GM12878 (cell line): Measurements from ENCODE around the gene LAD1. TPM values are rescaled to one million over a fixed set of nuclear protein-coding genes. Genes with fewer than 3 reads are reported as not detected.

Experiments
- ATAC-seq: fragments of 200-7000 bp; cut with Tn5 transposase; 3 replicates; pipeline ENCODE4 v1.9.1; 2020; ENCODE audit warnings: mild to moderate bottlenecking, moderate library complexity
- BruUV-seq: library from RNA; stranded (reverse); fragments of 400-500 nt; replicated peaks from 2 replicates; lab custom pipeline; 2021; lab: Mats Ljungman, UMichigan
- CTCF ChIA-PET: fragments of 300-600 bp; sonication (Branson Sonifier 250); formaldehyde crosslinking; extraction: SDS; loops from one replicate; lab custom pipeline; 2021; ENCODE audit warnings: inconsistent platforms; lab: Yijun Ruan, JAX
- POLR2A ChIA-PET: fragments of 350-600 bp; formaldehyde crosslinking; extraction: SDS; loops from one replicate; lab custom pipeline; 2021; ENCODE audit warnings: inconsistent platforms; lab: Charles Lee
- RAD21 ChIA-PET: fragments of 300-600 bp; sonication (Branson Sonifier 250); formaldehyde crosslinking; loops from one replicate; lab custom pipeline; 2023; ENCODE audit warnings: antibody characterized with exemption; ENCODE audit not compliant: unreplicated experiment; lab: Charles Lee
- SMC1A ChIA-PET: fragments of 300-600 bp; sonication (Branson Sonifier 250); formaldehyde crosslinking; loops from one replicate; lab custom pipeline; 2023; ENCODE audit not compliant: unreplicated experiment, uncharacterized antibody; lab: Charles Lee
- DNase-seq: peaks from one replicate; pipeline ENCODE4 v3.0.0-alpha.2; 2011; ENCODE audit warnings: low read depth, low spot score
- FAIRE-seq: peaks from 3 replicates; lab custom pipeline; 2011; peaks lifted over from hg19 to GRCh38; lab: Jason Lieb, UNC
- H2AFZ ChIP-seq: 2 replicates; pipeline ENCODE4 v1.6.0; 2011; ENCODE audit warnings: low read depth, low read length, control low read depth; ENCODE audit not compliant: control insufficient read depth
- H3K27ac ChIP-seq: 2 replicates; pipeline ENCODE4 v1.5.1; 2011; ENCODE audit warnings: control low read depth; ENCODE audit not compliant: control insufficient read depth, insufficient read depth
- H3K27me3 ChIP-seq, 2 experiments: replicated peaks in 1 of 2; 2 replicates each; pipeline versions ENCODE4 v1.6.0 to v1.6.1; 2011; ENCODE audit warnings: low read length in 1 of 2; ENCODE audit not compliant: control insufficient read depth in 2 of 2, insufficient read depth in 2 of 2
- H3K36me3 ChIP-seq, 2 experiments: 2 replicates each; pipeline ENCODE4 v1.5.1; 2011; ENCODE audit warnings: low read length in 1 of 2; ENCODE audit not compliant: control insufficient read depth in 2 of 2, insufficient read depth in 2 of 2
- H3K4me1 ChIP-seq: 2 replicates; pipeline ENCODE4 v1.6.1; 2011; ENCODE audit warnings: mild to moderate bottlenecking, low read length, moderate library complexity, mixed read lengths; ENCODE audit not compliant: control insufficient read depth, insufficient read depth
- H3K4me2 ChIP-seq: 2 replicates; pipeline ENCODE4 v1.6.0; 2011; ENCODE audit warnings: control low read depth; ENCODE audit not compliant: control insufficient read depth, insufficient read depth
- H3K4me3 ChIP-seq: fragments of 200-600 bp; sonication (generic); 2 replicates; pipeline ENCODE4 v1.5.1; 2016
- H3K79me2 ChIP-seq: 2 replicates; pipeline ENCODE4 v1.6.0; 2011; ENCODE audit warnings: low read length; ENCODE audit not compliant: control insufficient read depth, insufficient read depth
- H3K9ac ChIP-seq: 2 replicates; pipeline ENCODE4 v1.8.0; 2011; ENCODE audit warnings: low read length, control low read depth, mixed read lengths; ENCODE audit not compliant: control insufficient read depth, insufficient read depth
- H3K9me3 ChIP-seq: replicated peaks from 3 replicates; pipeline ENCODE4 v1.5.1; 2011; ENCODE audit warnings: mild to moderate bottlenecking, low read length; ENCODE audit not compliant: control insufficient read depth, insufficient read depth
- H4K20me1 ChIP-seq: 2 replicates; pipeline ENCODE4 v1.6.0; 2011; ENCODE audit not compliant: control insufficient read depth, insufficient read depth
- CREB1 ChIP-seq: IDR thresholded peaks from 2 replicates; pipeline ENCODE4 v1.6.1; 2012; ENCODE audit warnings: low read depth, mild to moderate bottlenecking, inconsistent platforms
- HDGF ChIP-seq: fragments of 450-650 bp; IDR thresholded peaks from 2 replicates; pipeline ENCODE4 v1.6.1; 2016; ENCODE audit warnings: antibody characterized with exemption
- TCF3 ChIP-seq: IDR thresholded peaks from 2 replicates; pipeline ENCODE4 v1.6.1; 2012; ENCODE audit warnings: low read depth, mild to moderate bottlenecking, low read length, borderline replicate concordance; ENCODE audit not compliant: insufficient read depth
- WRNIP1 ChIP-seq: IDR thresholded peaks from 2 replicates; pipeline ENCODE4 v1.6.1; 2011; ENCODE audit warnings: low read depth, low read length, improper control_type of control experiment, borderline replicate concordance
- WGBS: methylation state at CpG from one replicate; pipeline ENCODE4 v1.1.6; 2016; ENCODE audit warnings: low lambda C conversion rate; ENCODE audit not compliant: insufficient replicate concordance, insufficient coverage; ENCODE audit errors: missing lambda C conversion rate; 5-methylcytosine and 5-hydroxymethylcytosine counted together
- in situ Hi-C: fragments of 300-500 bp; cut with MboI; formaldehyde crosslinking; loops from 9 replicates; pipeline ENCODE4 v1.14.3; 2018; ENCODE audit warnings: mixed read lengths
- intact Hi-C: fragments of 100-400 bp; cut with micrococcal nuclease; formaldehyde crosslinking; loops from one replicate; pipeline ENCODE4 v1.14.2; 2022; ENCODE audit not compliant: unreplicated experiment
- polyA plus RNA-seq, 11 experiments: library from polyadenylated mRNA; depleted of rRNA in 4 of 11; unstranded in 6 of 11; stranded (reverse) in 5 of 11; fragments of >200 nt; fragmentation: Nextera tagmentation in 4 of 11; fragmentation: Illumina TruSeq in 1 of 11; extraction: Ambion mirVana in 4 of 11; extraction: Trizol in 1 of 11; gene quantifications; 1 replicate in 1 of 11; 2 replicates in 10 of 11; pipeline versions ENCODE4 v1.2.1 to v1.2.3, GENCODE V29; 2011 to 2016; ENCODE audit warnings: inconsistent platforms in 2 of 11, missing spikeins in 2 of 11, low read depth in 1 of 11
- total RNA-seq, 4 experiments: library from RNA; depleted of rRNA in 3 of 4; stranded (reverse); fragments of >200 nt in 3 of 4; fragmentation: Illumina TruSeq in 1 of 4; extraction: Trizol in 1 of 4; gene quantifications; 2 replicates each; pipeline versions ENCODE4 v1.2.1 to v1.2.3, GENCODE V29; 2013 to 2021
- TF ChIP-seq, protein P1 (sequence below): fragments of 450-650 bp; IDR thresholded peaks from 2 replicates; pipeline ENCODE4 v1.6.1; 2016; ENCODE audit warnings: mild to moderate bottlenecking, moderate library complexity, borderline replicate concordance
- TF ChIP-seq, protein P2 (sequence below): fragments of 450-650 bp; IDR thresholded peaks from 2 replicates; pipeline ENCODE4 v1.6.1; 2017; ENCODE audit warnings: mild to moderate bottlenecking

The LAD1 gene
- total and polyA plus RNA-seq, 10 of the 15 experiments (the other 5 are each of a cell fraction or from before 2014, with no cell fraction given), result 0.05 to 0.48 (median 0.32) TPM; not detected in 3

DNA sequence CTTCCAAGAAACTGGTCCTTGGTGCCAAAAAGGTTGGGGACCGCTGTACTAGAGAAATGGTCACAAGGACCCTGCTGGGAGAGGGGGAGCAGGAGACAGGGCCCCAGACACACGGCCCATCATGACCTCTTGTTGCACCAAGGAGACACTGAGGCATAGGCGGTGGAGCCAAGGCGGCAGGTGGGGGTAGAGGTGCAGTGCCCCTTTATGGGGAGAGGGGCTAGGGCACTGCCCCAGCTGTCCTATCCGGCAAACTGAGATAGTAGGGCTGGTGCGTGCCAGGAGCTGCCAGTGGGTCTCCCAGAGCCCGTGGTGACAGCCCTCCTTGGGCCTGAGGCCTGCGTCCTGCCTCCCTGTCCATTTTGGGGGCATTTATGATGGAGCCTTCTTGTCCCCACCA lies 41.9 kb downstream of the LAD1 start:
- RAD21 ChIA-PET, result interaction anchor here (1.1 kb wide), 1 partner anchor 9 kb away, joined by 3 read pairs; no protein-coding TSS in a partner anchor
- SMC1A ChIA-PET, result no interaction called here
- H3K4me2 ChIP-seq, result no peak overlapping the region
- no peak for TF ChIP-seq WRNIP1
- TF ChIP-seq, protein P1, sequence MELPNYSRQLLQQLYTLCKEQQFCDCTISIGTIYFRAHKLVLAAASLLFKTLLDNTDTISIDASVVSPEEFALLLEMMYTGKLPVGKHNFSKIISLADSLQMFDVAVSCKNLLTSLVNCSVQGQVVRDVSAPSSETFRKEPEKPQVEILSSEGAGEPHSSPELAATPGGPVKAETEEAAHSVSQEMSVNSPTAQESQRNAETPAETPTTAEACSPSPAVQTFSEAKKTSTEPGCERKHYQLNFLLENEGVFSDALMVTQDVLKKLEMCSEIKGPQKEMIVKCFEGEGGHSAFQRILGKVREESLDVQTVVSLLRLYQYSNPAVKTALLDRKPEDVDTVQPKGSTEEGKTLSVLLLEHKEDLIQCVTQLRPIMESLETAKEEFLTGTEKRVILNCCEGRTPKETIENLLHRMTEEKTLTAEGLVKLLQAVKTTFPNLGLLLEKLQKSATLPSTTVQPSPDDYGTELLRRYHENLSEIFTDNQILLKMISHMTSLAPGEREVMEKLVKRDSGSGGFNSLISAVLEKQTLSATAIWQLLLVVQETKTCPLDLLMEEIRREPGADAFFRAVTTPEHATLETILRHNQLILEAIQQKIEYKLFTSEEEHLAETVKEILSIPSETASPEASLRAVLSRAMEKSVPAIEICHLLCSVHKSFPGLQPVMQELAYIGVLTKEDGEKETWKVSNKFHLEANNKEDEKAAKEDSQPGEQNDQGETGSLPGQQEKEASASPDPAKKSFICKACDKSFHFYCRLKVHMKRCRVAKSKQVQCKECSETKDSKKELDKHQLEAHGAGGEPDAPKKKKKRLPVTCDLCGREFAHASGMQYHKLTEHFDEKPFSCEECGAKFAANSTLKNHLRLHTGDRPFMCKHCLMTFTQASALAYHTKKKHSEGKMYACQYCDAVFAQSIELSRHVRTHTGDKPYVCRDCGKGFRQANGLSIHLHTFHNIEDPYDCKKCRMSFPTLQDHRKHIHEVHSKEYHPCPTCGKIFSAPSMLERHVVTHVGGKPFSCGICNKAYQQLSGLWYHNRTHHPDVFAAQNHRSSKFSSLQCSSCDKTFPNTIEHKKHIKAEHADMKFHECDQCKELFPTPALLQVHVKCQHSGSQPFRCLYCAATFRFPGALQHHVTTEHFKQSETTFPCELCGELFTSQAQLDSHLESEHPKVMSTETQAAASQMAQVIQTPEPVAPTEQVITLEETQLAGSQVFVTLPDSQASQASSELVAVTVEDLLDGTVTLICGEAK, result no peak
- no peak for TF ChIP-seq TCF3
- no peak for TF ChIP-seq CREB1
- no peak for TF ChIP-seq HDGF
- TF ChIP-seq, protein P2, sequence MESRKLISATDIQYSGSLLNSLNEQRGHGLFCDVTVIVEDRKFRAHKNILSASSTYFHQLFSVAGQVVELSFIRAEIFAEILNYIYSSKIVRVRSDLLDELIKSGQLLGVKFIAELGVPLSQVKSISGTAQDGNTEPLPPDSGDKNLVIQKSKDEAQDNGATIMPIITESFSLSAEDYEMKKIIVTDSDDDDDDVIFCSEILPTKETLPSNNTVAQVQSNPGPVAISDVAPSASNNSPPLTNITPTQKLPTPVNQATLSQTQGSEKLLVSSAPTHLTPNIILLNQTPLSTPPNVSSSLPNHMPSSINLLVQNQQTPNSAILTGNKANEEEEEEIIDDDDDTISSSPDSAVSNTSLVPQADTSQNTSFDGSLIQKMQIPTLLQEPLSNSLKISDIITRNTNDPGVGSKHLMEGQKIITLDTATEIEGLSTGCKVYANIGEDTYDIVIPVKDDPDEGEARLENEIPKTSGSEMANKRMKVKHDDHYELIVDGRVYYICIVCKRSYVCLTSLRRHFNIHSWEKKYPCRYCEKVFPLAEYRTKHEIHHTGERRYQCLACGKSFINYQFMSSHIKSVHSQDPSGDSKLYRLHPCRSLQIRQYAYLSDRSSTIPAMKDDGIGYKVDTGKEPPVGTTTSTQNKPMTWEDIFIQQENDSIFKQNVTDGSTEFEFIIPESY, result no peak
- 15% methylated on average over 8 of the region's 8 CpGs for WGBS
- FAIRE-seq (no peak), DNase-seq (no peak), ATAC-seq (no peak)
- no peaks in the 10 kb centered on the region for H3K36me3 ChIP-seq
- no peak overlapping the region for H2AFZ ChIP-seq
- CTCF ChIA-PET, result interaction anchor here (0.6 kb wide), 1 partner anchor 8 kb away, joined by 3 read pairs; no protein-coding TSS in a partner anchor
- H3K27me3 ChIP-seq, result peaks cover 0 to 4% of the 10 kb centered on the region in 2 experiments; a peak in 2 of 4 replicates
- no peaks in the 10 kb centered on the region for H3K9me3 ChIP-seq
- H4K20me1 ChIP-seq, result no peaks in the 10 kb centered on the region
- BruUV-seq, result no TSS peak
- H3K9ac ChIP-seq, result no peak overlapping the region
- H3K79me2 ChIP-seq, result no peaks in the 10 kb centered on the region
- H3K4me3 ChIP-seq, result no peak overlapping the region
- intact Hi-C loops, result no loop called here
- H3K4me1 ChIP-seq, result no peaks in the 10 kb centered on the region
- in situ Hi-C loops, result no loop called here
- H3K27ac ChIP-seq, result no peak overlapping the region
- POLR2A ChIA-PET, result no interaction called here
